HG03521 (cell line): Measurements from ENCODE around the gene TRIP6.
"Not testable (repeated sequence)": the region's sequence is repeated elsewhere in the genome, so short reads cannot be mapped to it uniquely, and the experiment has no call there.

Source experiments
- ATAC-seq: cut with Tn5 transposase; IDR thresholded peaks from one replicate; pipeline ENCODE4 v1.9.1; 2021; ENCODE audit warnings: mild to moderate bottlenecking, moderate library complexity; ENCODE audit not compliant: unreplicated experiment

TRIP6 gene

DNA sequence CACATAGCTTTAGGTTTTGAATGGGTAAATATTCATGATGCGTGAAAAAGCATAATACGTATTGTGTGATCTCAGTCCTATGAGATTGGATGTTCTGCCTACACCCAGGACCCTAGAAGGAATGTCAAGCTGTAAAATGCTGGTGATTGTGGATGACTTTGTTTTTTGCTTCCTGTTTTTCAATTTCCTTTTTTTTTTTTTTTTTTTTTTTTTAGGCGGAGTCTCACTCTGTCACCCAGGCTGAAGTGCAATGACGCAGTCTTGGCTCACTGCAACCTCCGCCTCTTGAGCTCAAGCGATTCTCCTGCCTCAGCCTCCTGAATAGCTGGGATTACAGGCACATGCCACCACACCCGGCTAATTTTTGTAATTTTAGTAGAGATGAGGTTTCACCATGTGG is 43.3 kb downstream of the TRIP6 start:
- ATAC-seq, result not testable (repeated sequence)

GRCh38 chr7:100911484-100911883 is 44.3 kb downstream of the TRIP6 start:
- ATAC-seq, result no peak

DNA sequence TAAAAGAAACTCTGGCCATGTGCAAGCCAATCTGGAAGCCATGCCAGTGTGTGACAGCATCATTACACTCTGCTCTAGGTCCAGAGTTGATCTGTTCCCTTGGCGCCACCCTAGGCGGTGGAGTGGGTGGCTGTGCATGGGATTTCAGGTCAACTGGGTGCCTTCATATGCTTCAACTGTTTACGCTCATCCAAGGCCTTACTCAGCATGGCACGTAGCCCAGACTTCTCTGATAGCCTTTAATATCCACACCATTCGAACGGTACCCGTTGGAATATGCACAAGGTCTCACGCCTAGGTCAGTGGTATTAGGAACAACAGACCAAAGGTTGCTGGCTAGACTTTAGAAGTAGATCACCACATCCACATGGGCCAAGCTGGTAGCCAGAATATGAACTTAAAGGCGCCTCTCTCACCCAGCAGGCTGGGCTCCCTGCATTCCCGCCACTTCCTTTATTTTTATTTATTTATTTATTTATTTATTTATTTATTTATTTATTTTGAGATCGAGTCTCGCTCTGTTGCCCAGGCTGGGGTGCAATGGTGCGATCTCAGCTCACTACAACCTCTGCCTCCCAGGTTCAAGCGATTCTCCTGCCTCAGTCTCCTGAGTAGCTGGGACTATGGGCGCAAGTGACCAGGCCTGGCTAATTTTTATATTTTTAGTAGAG is 47.2 kb downstream of the TRIP6 start:
- ATAC-seq, result no peak

DNA sequence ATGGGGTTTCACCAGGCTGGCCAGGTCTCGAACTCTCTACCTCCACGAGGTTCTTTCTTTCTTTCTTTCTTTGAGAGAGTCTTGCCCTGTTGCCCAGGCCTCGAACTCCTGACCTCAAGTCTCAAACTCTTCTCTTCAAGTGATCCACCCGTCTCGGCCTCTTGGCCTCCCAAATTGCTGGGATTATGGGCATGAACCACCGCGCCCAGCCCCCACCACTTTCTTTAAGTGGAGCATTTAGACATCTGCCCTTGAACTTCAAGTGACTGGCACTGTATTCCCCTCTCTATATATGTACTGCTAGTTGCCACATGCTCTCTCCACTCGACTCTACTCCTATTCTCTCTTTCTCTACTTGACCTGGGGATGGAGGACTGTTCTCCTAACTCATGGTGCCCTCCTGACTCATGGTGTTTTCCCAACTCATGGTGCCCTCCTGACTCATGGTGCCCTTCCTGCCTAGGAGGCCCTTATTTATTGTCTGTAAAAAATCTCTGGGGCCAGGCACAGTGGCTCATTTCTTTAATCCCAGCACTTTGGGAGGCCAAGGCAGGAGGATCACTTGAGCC is 47.8 kb downstream of the TRIP6 start:
- no peak for ATAC-seq

DNA sequence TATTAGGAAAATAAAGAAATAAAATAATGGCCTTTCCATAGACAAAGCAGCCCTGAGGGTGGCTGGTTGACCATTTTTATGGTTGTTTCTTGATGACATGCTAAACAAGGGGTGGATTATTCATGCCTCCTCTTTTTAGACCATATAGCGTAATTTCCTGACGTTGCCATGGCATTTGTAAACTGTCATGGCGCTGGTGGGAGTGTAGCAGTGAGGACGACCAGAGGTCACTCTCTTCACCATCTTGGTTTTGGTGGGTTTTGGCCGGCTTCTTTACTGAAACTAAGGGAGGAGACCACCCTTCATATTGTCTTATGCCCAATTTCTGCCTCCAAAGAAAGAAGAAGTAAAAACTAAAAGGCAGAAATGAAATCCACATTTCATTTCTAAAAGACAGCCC is 52.1 kb downstream of the TRIP6 start:
- not testable (repeated sequence) for ATAC-seq

GRCh38 chr7:100919779-100920437 is 52.7 kb downstream of the TRIP6 start:
- not testable (repeated sequence) for ATAC-seq

DNA sequence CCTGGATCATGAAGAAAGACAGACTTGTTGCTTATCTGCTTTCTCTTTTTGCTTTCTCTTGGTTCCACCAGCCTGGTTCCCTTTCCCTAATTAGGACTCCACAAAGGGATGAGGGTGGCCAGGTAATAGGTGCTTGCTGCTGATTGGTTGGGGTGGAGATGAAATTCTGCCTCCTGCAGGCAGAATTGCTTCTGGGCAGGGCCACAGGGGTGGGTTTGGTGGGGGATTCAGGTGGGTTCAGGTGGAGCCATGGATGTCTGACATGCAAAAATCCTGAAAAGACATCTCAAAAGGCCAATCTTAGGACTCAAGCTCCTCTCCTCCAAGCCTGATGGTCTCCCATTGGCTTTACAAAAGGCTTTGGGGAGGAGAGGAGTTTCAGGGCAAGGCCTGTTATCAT is 53.9 kb downstream of the TRIP6 start:
- no peak for ATAC-seq
